GM12878 (cell line): ENCODE measurements around the gene CD52. TPM values are rescaled to one million over a fixed set of nuclear protein-coding genes. Genes with fewer than 3 reads are reported as not detected.

Source experiments
- ATAC-seq: fragments of 200-7000 bp; cut with Tn5 transposase; 3 replicates; pipeline ENCODE4 v1.9.1; 2020; ENCODE audit warnings: mild to moderate bottlenecking, moderate library complexity
- BruUV-seq: library from RNA; stranded (reverse); fragments of 400-500 nt; replicated peaks from 2 replicates; lab custom pipeline; 2021; lab: Mats Ljungman, UMichigan
- CTCF ChIA-PET: fragments of 300-600 bp; sonication (Branson Sonifier 250); formaldehyde crosslinking; extraction: SDS; loops from one replicate; lab custom pipeline; 2021; ENCODE audit warnings: inconsistent platforms; lab: Yijun Ruan, JAX
- POLR2A ChIA-PET: fragments of 350-600 bp; formaldehyde crosslinking; extraction: SDS; loops from one replicate; lab custom pipeline; 2021; ENCODE audit warnings: inconsistent platforms; lab: Charles Lee
- RAD21 ChIA-PET: fragments of 300-600 bp; sonication (Branson Sonifier 250); formaldehyde crosslinking; loops from one replicate; lab custom pipeline; 2023; ENCODE audit warnings: antibody characterized with exemption; ENCODE audit not compliant: unreplicated experiment; lab: Charles Lee
- SMC1A ChIA-PET: fragments of 300-600 bp; sonication (Branson Sonifier 250); formaldehyde crosslinking; loops from one replicate; lab custom pipeline; 2023; ENCODE audit not compliant: unreplicated experiment, uncharacterized antibody; lab: Charles Lee
- DNase-seq: peaks from one replicate; pipeline ENCODE4 v3.0.0-alpha.2; 2011; ENCODE audit warnings: low read depth, low spot score
- FAIRE-seq: peaks from 3 replicates; lab custom pipeline; 2011; peaks lifted over from hg19 to GRCh38; lab: Jason Lieb, UNC
- H2AFZ ChIP-seq: 2 replicates; pipeline ENCODE4 v1.6.0; 2011; ENCODE audit warnings: low read depth, low read length, control low read depth; ENCODE audit not compliant: control insufficient read depth
- H3K27ac ChIP-seq: 2 replicates; pipeline ENCODE4 v1.5.1; 2011; ENCODE audit warnings: control low read depth; ENCODE audit not compliant: control insufficient read depth, insufficient read depth
- H3K27me3 ChIP-seq, 2 experiments: replicated peaks in 1 of 2; 2 replicates each; pipeline versions ENCODE4 v1.6.0 to v1.6.1; 2011; ENCODE audit warnings: low read length in 1 of 2; ENCODE audit not compliant: control insufficient read depth in 2 of 2, insufficient read depth in 2 of 2
- H3K36me3 ChIP-seq, 2 experiments: 2 replicates each; pipeline ENCODE4 v1.5.1; 2011; ENCODE audit warnings: low read length in 1 of 2; ENCODE audit not compliant: control insufficient read depth in 2 of 2, insufficient read depth in 2 of 2
- H3K4me1 ChIP-seq: 2 replicates; pipeline ENCODE4 v1.6.1; 2011; ENCODE audit warnings: mild to moderate bottlenecking, low read length, moderate library complexity, mixed read lengths; ENCODE audit not compliant: control insufficient read depth, insufficient read depth
- H3K4me2 ChIP-seq: 2 replicates; pipeline ENCODE4 v1.6.0; 2011; ENCODE audit warnings: control low read depth; ENCODE audit not compliant: control insufficient read depth, insufficient read depth
- H3K4me3 ChIP-seq: fragments of 200-600 bp; sonication (generic); 2 replicates; pipeline ENCODE4 v1.5.1; 2016
- H3K79me2 ChIP-seq: 2 replicates; pipeline ENCODE4 v1.6.0; 2011; ENCODE audit warnings: low read length; ENCODE audit not compliant: control insufficient read depth, insufficient read depth
- H3K9ac ChIP-seq: 2 replicates; pipeline ENCODE4 v1.8.0; 2011; ENCODE audit warnings: low read length, control low read depth, mixed read lengths; ENCODE audit not compliant: control insufficient read depth, insufficient read depth
- H3K9me3 ChIP-seq: replicated peaks from 3 replicates; pipeline ENCODE4 v1.5.1; 2011; ENCODE audit warnings: mild to moderate bottlenecking, low read length; ENCODE audit not compliant: control insufficient read depth, insufficient read depth
- H4K20me1 ChIP-seq: 2 replicates; pipeline ENCODE4 v1.6.0; 2011; ENCODE audit not compliant: control insufficient read depth, insufficient read depth
- CEBPB ChIP-seq, 2 experiments: fragments of 150-350 bp in 1 of 2; IDR thresholded peaks; 2 replicates each; pipeline ENCODE4 v1.6.1; 2012 to 2014; ENCODE audit warnings: low read depth in 2 of 2, low read length in 2 of 2, borderline replicate concordance in 1 of 2, inconsistent platforms in 1 of 2
- CREB1 ChIP-seq: IDR thresholded peaks from 2 replicates; pipeline ENCODE4 v1.6.1; 2012; ENCODE audit warnings: low read depth, mild to moderate bottlenecking, inconsistent platforms
- ESRRA ChIP-seq: IDR thresholded peaks from 2 replicates; pipeline ENCODE4 v1.6.1; 2012; ENCODE audit warnings: mild to moderate bottlenecking, low read length, improper control_type of control experiment
- ETV6 ChIP-seq, 2 experiments: fragments of 450-650 bp in 1 of 2; IDR thresholded peaks in 1 of 2; conservative IDR thresholded peaks in 1 of 2; 2 replicates each; pipeline ENCODE4 v1.6.1; 2014; ENCODE audit warnings: antibody characterized with exemption in 1 of 2, borderline replicate concordance in 1 of 2, low read depth in 1 of 2, mild to moderate bottlenecking in 1 of 2, moderate library complexity in 1 of 2
- HCFC1 ChIP-seq: fragments of 150-350 bp; IDR thresholded peaks from 2 replicates; pipeline ENCODE4 v1.6.1; 2014; ENCODE audit warnings: low read length
- IKZF1 ChIP-seq: fragments of 450-650 bp; conservative IDR thresholded peaks from 2 replicates; pipeline ENCODE4 v1.6.1; 2017; ENCODE audit warnings: antibody characterized with exemption, mild to moderate bottlenecking
- NBN ChIP-seq: fragments of 450-650 bp; IDR thresholded peaks from 2 replicates; pipeline ENCODE4 v1.6.1; 2016
- NR2C2 ChIP-seq: IDR thresholded peaks from 2 replicates; pipeline ENCODE4 v1.6.1; 2011; ENCODE audit warnings: borderline replicate concordance, low read depth; ENCODE audit not compliant: control insufficient read depth, insufficient read length
- PAX8 ChIP-seq: fragments of 450-650 bp; IDR thresholded peaks from 2 replicates; pipeline ENCODE4 v1.6.1; 2017; ENCODE audit warnings: mild to moderate bottlenecking, moderate library complexity
- RAD21 ChIP-seq: IDR thresholded peaks from 2 replicates; pipeline ENCODE4 v1.6.1; 2011; ENCODE audit warnings: mild to moderate bottlenecking, low read depth, low read length, moderate library complexity; ENCODE audit not compliant: insufficient read depth
- SIN3A ChIP-seq: IDR thresholded peaks from 2 replicates; pipeline ENCODE4 v1.6.1; 2012; ENCODE audit warnings: low read depth, low read length, improper control_type of control experiment
- SPI1 ChIP-seq: IDR thresholded peaks from 2 replicates; pipeline ENCODE4 v1.6.1; 2011; ENCODE audit warnings: low read depth, mild to moderate bottlenecking, low read length, moderate library complexity, borderline replicate concordance; ENCODE audit not compliant: insufficient read depth
- SREBF1 ChIP-seq: IDR thresholded peaks from 2 replicates; pipeline ENCODE4 v1.6.1; 2012; ENCODE audit warnings: mild to moderate bottlenecking, low read length
- YY1 ChIP-seq: IDR thresholded peaks from 2 replicates; pipeline ENCODE4 v1.6.1; 2011; ENCODE audit warnings: low read depth, mild to moderate bottlenecking, low read length
- ZNF207 ChIP-seq: fragments of 450-650 bp; IDR thresholded peaks from 2 replicates; pipeline ENCODE4 v1.6.1; 2014; ENCODE audit warnings: antibody characterized with exemption, mild to moderate bottlenecking, borderline replicate concordance
- ZNF274 ChIP-seq: IDR thresholded peaks from one replicate; pipeline ENCODE4 v1.8.0; 2011; ENCODE audit not compliant: insufficient read length, insufficient read depth
- ZNF622 ChIP-seq: fragments of 450-650 bp; IDR thresholded peaks from 2 replicates; pipeline ENCODE4 v1.6.1; 2017; ENCODE audit warnings: mild to moderate bottlenecking, inconsistent platforms
- WGBS: methylation state at CpG from one replicate; pipeline ENCODE4 v1.1.6; 2016; ENCODE audit warnings: low lambda C conversion rate; ENCODE audit not compliant: insufficient replicate concordance, insufficient coverage; ENCODE audit errors: missing lambda C conversion rate; 5-methylcytosine and 5-hydroxymethylcytosine counted together
- in situ Hi-C: fragments of 300-500 bp; cut with MboI; formaldehyde crosslinking; loops from 9 replicates; pipeline ENCODE4 v1.14.3; 2018; ENCODE audit warnings: mixed read lengths
- intact Hi-C: fragments of 100-400 bp; cut with micrococcal nuclease; formaldehyde crosslinking; loops from one replicate; pipeline ENCODE4 v1.14.2; 2022; ENCODE audit not compliant: unreplicated experiment
- polyA plus RNA-seq, 11 experiments: library from polyadenylated mRNA; depleted of rRNA in 4 of 11; unstranded in 6 of 11; stranded (reverse) in 5 of 11; fragments of >200 nt; fragmentation: Nextera tagmentation in 4 of 11; fragmentation: Illumina TruSeq in 1 of 11; extraction: Ambion mirVana in 4 of 11; extraction: Trizol in 1 of 11; gene quantifications; 1 replicate in 1 of 11; 2 replicates in 10 of 11; pipeline versions ENCODE4 v1.2.1 to v1.2.3, GENCODE V29; 2011 to 2016; ENCODE audit warnings: inconsistent platforms in 2 of 11, missing spikeins in 2 of 11, low read depth in 1 of 11
- total RNA-seq, 4 experiments: library from RNA; depleted of rRNA in 3 of 4; stranded (reverse); fragments of >200 nt in 3 of 4; fragmentation: Illumina TruSeq in 1 of 4; extraction: Trizol in 1 of 4; gene quantifications; 2 replicates each; pipeline versions ENCODE4 v1.2.1 to v1.2.3, GENCODE V29; 2013 to 2021
- TF ChIP-seq, protein P1 (sequence below): fragments of 450-650 bp; IDR thresholded peaks from 2 replicates; pipeline ENCODE4 v1.6.1; 2017; ENCODE audit warnings: low read depth, mild to moderate bottlenecking, moderate library complexity
- TF ChIP-seq, protein P2 (sequence below): fragments of 450-650 bp; IDR thresholded peaks from 2 replicates; pipeline ENCODE4 v1.6.1; 2018; ENCODE audit warnings: borderline replicate concordance, mild to moderate bottlenecking; ENCODE audit not compliant: partially characterized antibody

CD52 gene
- total and polyA plus RNA-seq, 10 of the 15 experiments (the other 5 are each of a cell fraction or from before 2014, with no cell fraction given), result 237 to 2,736 (median 532) TPM

DNA sequence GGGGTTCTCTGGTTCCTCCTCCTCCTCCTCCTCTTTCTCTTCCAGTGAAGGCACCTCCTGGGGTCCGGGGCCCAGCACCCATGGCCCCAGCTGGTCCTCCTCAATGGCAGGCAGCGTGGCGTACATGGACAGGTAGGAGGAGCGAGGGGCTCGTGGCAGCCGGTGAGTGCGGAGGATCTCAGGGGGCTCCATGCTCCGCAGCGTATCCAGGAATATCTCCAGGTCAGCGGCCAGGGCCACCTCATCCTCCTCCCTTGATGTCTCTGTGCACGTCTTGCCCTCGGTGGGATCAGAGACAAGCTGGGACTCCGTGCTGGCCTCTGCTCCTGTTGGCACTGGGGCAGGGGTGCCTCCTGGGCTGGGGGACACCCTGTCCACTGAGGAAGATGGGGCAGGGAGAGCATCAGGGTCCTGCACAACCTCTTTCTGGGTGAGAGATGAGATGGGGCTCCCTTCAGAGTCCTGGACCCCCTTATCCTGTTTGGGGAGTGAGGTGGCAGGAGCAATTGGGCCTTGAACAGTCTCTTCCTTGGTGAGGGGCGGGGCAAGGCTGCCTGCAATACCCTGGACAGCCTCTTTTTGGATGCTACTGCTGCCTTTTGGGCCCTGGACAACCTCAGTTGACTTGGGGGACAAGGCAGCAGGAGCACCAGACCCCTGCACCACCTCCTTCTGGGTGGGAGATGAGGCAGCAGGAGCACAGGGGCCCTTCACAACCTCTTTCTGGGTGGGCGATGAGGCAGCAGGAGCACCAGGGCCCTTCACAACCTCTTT lies 26.6 kb downstream of the CD52 start:
- CTCF ChIA-PET, result interaction anchor here (0.6 to 2.0 kb wide), 2 partner anchors 59 to 126 kb away, joined by 3 to 5 read pairs; no protein-coding TSS in a partner anchor
- Histone ChIP-seq H3K4me3 (no peak overlapping the region), H4K20me1 (no peaks in the 10 kb centered on the region), H3K4me2 (no peak overlapping the region), H2AFZ (no peak overlapping the region), H3K79me2 (no peaks in the 10 kb centered on the region)
- 0 out of 3 replicates have a peak, but pooled peaks have one; percentile 30 for ATAC-seq
- SMC1A ChIA-PET, result interaction anchor here (0.9 kb wide), 1 partner anchor 14 kb away, joined by 3 read pairs; no protein-coding TSS in a partner anchor
- RAD21 ChIA-PET, result interaction anchor here (0.6 kb wide), 1 partner anchor 530 kb away, joined by 3 read pairs; no protein-coding TSS in a partner anchor
- WGBS, result 47% methylated on average over 15 of the region's 15 CpGs
- DNase-seq, result no peak
- FAIRE-seq, result no peak
- in situ Hi-C loops, result no loop called here
- TF ChIP-seq CEBPB (IDR thresholded peaks at IDR 0.05; ENCODE audit: borderline replicate concordance in 1 of 2, low read depth in 2 of 2, low read length in 2 of 2) (no peak), ZNF207 (no peak), SREBF1 (no peak), ZNF622 (no peak), PAX8 (no peak), RAD21 (no peak), SPI1 (no peak), ETV6 (conservative IDR thresholded peaks at IDR 0.05 in 1 of 2, IDR thresholded peaks at IDR 0.05 in 1 of 2; ENCODE audit: borderline replicate concordance in 1 of 2, low read depth in 1 of 2) (no peak), HCFC1 (no peak), IKZF1 (no peak), ZNF274 (no peak), CREB1 (no peak), SIN3A (no peak), NR2C2 (no peak), YY1 (no peak), NBN (no peak), ESRRA (no peak)
- TF ChIP-seq, protein P1, sequence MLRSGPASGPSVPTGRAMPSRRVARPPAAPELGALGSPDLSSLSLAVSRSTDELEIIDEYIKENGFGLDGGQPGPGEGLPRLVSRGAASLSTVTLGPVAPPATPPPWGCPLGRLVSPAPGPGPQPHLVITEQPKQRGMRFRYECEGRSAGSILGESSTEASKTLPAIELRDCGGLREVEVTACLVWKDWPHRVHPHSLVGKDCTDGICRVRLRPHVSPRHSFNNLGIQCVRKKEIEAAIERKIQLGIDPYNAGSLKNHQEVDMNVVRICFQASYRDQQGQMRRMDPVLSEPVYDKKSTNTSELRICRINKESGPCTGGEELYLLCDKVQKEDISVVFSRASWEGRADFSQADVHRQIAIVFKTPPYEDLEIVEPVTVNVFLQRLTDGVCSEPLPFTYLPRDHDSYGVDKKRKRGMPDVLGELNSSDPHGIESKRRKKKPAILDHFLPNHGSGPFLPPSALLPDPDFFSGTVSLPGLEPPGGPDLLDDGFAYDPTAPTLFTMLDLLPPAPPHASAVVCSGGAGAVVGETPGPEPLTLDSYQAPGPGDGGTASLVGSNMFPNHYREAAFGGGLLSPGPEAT, result no peak
- TF ChIP-seq, protein P2, sequence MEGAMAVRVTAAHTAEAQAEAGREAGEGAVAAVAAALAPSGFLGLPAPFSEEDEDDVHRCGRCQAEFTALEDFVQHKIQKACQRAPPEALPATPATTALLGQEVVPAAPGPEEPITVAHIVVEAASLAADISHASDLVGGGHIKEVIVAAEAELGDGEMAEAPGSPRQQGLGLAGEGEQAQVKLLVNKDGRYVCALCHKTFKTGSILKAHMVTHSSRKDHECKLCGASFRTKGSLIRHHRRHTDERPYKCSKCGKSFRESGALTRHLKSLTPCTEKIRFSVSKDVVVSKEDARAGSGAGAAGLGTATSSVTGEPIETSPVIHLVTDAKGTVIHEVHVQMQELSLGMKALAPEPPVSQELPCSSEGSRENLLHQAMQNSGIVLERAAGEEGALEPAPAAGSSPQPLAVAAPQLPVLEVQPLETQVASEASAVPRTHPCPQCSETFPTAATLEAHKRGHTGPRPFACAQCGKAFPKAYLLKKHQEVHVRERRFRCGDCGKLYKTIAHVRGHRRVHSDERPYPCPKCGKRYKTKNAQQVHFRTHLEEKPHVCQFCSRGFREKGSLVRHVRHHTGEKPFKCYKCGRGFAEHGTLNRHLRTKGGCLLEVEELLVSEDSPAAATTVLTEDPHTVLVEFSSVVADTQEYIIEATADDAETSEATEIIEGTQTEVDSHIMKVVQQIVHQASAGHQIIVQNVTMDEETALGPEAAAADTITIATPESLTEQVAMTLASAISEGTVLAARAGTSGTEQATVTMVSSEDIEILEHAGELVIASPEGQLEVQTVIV, result no peak
- TF ChIP-seq, all 136 proteins: peak for 0
- no TSS peak for BruUV-seq
- intact Hi-C loops, result no loop called here
- H3K27ac ChIP-seq, result no peak overlapping the region
- no peaks in the 10 kb centered on the region for H3K4me1 ChIP-seq
- no peaks in the 10 kb centered on the region; a peak in 1 of 4 replicates for H3K27me3 ChIP-seq
- no peaks in the 10 kb centered on the region for H3K36me3 ChIP-seq
- H3K9ac ChIP-seq, result no peak overlapping the region
- no peaks in the 10 kb centered on the region for H3K9me3 ChIP-seq
- POLR2A ChIA-PET, result no interaction called here
